ENCODE data around the gene SPO11. TPM values are rescaled to one million over a fixed set of nuclear protein-coding genes. Genes with fewer than 3 reads are reported as not detected.

The SPO11 gene
- total and polyA plus RNA-seq, 2 donors (not counting 1 experiment from before 2014, with no cell fraction given) = not detected

- intact Hi-C loops (cut with micrococcal nuclease) = no loop called here
- H3K4me1 Mint-ChIP-seq = no peaks in the 10 kb centered on the region
- POLR2A ChIA-PET = no interaction called here
- no peaks in the 10 kb centered on the region for H3K36me3 ChIP-seq (replicated peaks in 1 of 2; ENCODE audit: control extremely low read depth in 1 of 2, control insufficient read depth in 1 of 2, extremely low read depth in 1 of 2, insufficient read depth in 2 of 2, low read length in 1 of 2)
- no peaks in the 10 kb centered on the region for H4K20me1 ChIP-seq (ENCODE audit: control insufficient read depth, insufficient read depth, low read length, poor library complexity, severe bottlenecking)
- H3K4me1 ChIP-seq (ENCODE audit: control insufficient read depth in 2 of 2, insufficient read depth in 2 of 2, low read length in 2 of 2) = no peaks in the 10 kb centered on the region
- DNase-seq (no peak), ATAC-seq (ENCODE audit: low read depth) (no peak)
- H3K4me3 Mint-ChIP-seq = no peak overlapping the region
- no peaks in the 10 kb centered on the region for H3K9me3 Mint-ChIP-seq (ENCODE audit: insufficient read depth)
- H3K27ac ChIP-seq (ENCODE audit: low read length in 2 of 2) = no peak overlapping the region
- H3K4me2 ChIP-seq (replicated peaks; ENCODE audit: low read depth, low read length, poor library complexity, severe bottlenecking) = no peak overlapping the region
- no peak overlapping the region for H3K9ac ChIP-seq (ENCODE audit: low read length)
- no peaks in the 10 kb centered on the region for H3K9me3 ChIP-seq (ENCODE audit: control extremely low read depth in 1 of 3, control insufficient read depth in 2 of 3, insufficient read depth in 1 of 3, low read length in 2 of 3)
- TF ChIP-seq EZH2 (IDR thresholded peaks at IDR 0.05; ENCODE audit: borderline replicate concordance, insufficient read depth, low read depth, low read length, poor library complexity, severe bottlenecking) = no peak
- TF ChIP-seq, protein P1, sequence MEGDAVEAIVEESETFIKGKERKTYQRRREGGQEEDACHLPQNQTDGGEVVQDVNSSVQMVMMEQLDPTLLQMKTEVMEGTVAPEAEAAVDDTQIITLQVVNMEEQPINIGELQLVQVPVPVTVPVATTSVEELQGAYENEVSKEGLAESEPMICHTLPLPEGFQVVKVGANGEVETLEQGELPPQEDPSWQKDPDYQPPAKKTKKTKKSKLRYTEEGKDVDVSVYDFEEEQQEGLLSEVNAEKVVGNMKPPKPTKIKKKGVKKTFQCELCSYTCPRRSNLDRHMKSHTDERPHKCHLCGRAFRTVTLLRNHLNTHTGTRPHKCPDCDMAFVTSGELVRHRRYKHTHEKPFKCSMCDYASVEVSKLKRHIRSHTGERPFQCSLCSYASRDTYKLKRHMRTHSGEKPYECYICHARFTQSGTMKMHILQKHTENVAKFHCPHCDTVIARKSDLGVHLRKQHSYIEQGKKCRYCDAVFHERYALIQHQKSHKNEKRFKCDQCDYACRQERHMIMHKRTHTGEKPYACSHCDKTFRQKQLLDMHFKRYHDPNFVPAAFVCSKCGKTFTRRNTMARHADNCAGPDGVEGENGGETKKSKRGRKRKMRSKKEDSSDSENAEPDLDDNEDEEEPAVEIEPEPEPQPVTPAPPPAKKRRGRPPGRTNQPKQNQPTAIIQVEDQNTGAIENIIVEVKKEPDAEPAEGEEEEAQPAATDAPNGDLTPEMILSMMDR (IDR thresholded peaks at IDR 0.05) = no peak
- peaks cover 0 to 18% (median 7%) of the 10 kb centered on the region in 4 experiments for H3K27me3 ChIP-seq (replicated peaks in 1 of 4; ENCODE audit: control extremely low read depth in 1 of 4, control insufficient read depth in 3 of 4, insufficient read depth in 4 of 4, low read length in 3 of 4)
- 7% methylated on average over 3 of the region's 6 CpGs for WGBS (ENCODE audit: insufficient coverage)
- H3K27ac Mint-ChIP-seq = no peak overlapping the region
- peaks cover 60% of the 10 kb centered on the region for H3K27me3 Mint-ChIP-seq
- no peaks in the 10 kb centered on the region for H3K79me2 ChIP-seq (ENCODE audit: control insufficient read depth, insufficient read depth, low read length)
- no peak overlapping the region for H2AFZ ChIP-seq (ENCODE audit: insufficient read depth, low read depth, low read length, poor library complexity, severe bottlenecking)
- H3K4me3 ChIP-seq (ENCODE audit: control extremely low read depth in 1 of 5, extremely low read depth in 1 of 5, insufficient read depth in 1 of 5, low read depth in 2 of 5, low read length in 4 of 5) = no peak overlapping the region
- CTCF ChIA-PET = no interaction called here
Observed at GRCh38 chr20:57323034-57323433, 6.6 kb upstream of the SPO11 start.

GRCh38 chr20:57325632-57326356 is 3.8 kb upstream of the SPO11 start:
- Histone ChIP-seq H4K20me1 (ENCODE audit: control insufficient read depth, insufficient read depth, low read length, poor library complexity, severe bottlenecking) (no peaks in the 10 kb centered on the region), H3K79me2 (ENCODE audit: control insufficient read depth, insufficient read depth, low read length) (no peaks in the 10 kb centered on the region), H3K27ac (ENCODE audit: low read length in 2 of 2) (no peak overlapping the region), H3K9me3 (ENCODE audit: control extremely low read depth in 1 of 3, control insufficient read depth in 2 of 3, insufficient read depth in 1 of 3, low read length in 2 of 3) (peaks cover 0 to 6% (median 0%) of the 10 kb centered on the region in 3 donors), H3K4me3 (ENCODE audit: control extremely low read depth in 1 of 5, extremely low read depth in 1 of 5, insufficient read depth in 1 of 5, low read depth in 2 of 5, low read length in 4 of 5) (no peak overlapping the region), H2AFZ (ENCODE audit: insufficient read depth, low read depth, low read length, poor library complexity, severe bottlenecking) (no peak overlapping the region), H3K27me3 (replicated peaks in 1 of 4; ENCODE audit: control extremely low read depth in 1 of 4, control insufficient read depth in 3 of 4, insufficient read depth in 4 of 4, low read length in 3 of 4) (peaks cover 0 to 20% (median 11%) of the 10 kb centered on the region in 4 experiments), H3K9ac (ENCODE audit: low read length) (no peak overlapping the region), H3K4me1 (ENCODE audit: control insufficient read depth in 2 of 2, insufficient read depth in 2 of 2, low read length in 2 of 2) (no peaks in the 10 kb centered on the region), H3K4me2 (replicated peaks; ENCODE audit: low read depth, low read length, poor library complexity, severe bottlenecking) (no peak overlapping the region), H3K36me3 (replicated peaks in 1 of 2; ENCODE audit: control extremely low read depth in 1 of 2, control insufficient read depth in 1 of 2, extremely low read depth in 1 of 2, insufficient read depth in 2 of 2, low read length in 1 of 2) (no peaks in the 10 kb centered on the region)
- Mint-ChIP-seq H3K27ac (no peak overlapping the region), H3K4me3 (no peak overlapping the region), H3K9me3 (ENCODE audit: insufficient read depth) (no peaks in the 10 kb centered on the region), H3K27me3 (peaks cover 54% of the 10 kb centered on the region), H3K4me1 (no peaks in the 10 kb centered on the region)
- ChIA-PET CTCF (interaction anchor here (1.4 kb wide), 1 partner anchor 22 kb away, joined by 3 read pairs; no protein-coding TSS in a partner anchor), POLR2A (no interaction called here)
- intact Hi-C loops (cut with micrococcal nuclease) = no loop called here
- ATAC-seq (ENCODE audit: low read depth) (no peak), DNase-seq (no peak)
- WGBS (ENCODE audit: insufficient coverage) = 38% methylated on average over 1 of the region's 12 CpGs
- TF ChIP-seq, protein P1 (IDR thresholded peaks at IDR 0.05) = no peak
- no peak for TF ChIP-seq EZH2 (IDR thresholded peaks at IDR 0.05; ENCODE audit: borderline replicate concordance, insufficient read depth, low read depth, low read length, poor library complexity, severe bottlenecking)
